Measurements from ENCODE around the gene ANKRD28.

The ANKRD28 gene

GRCh38 chr3:15791525-15791924, 6.3 kb downstream of the ANKRD28 start:
- no peak overlapping the region for H3K27ac ChIP-seq
- H3K4me3 ChIP-seq = no peak overlapping the region

GRCh38 chr3:15787941-15788340, 9.8 kb downstream of the ANKRD28 start:
- Histone ChIP-seq H3K9ac (ENCODE audit: insufficient read length) (no peak overlapping the region), H3K36me3 (ENCODE audit: insufficient read depth, low read length) (no peaks in the 10 kb centered on the region)
- TF ChIP-seq FOXP2 (optimal IDR thresholded peaks at IDR 0.05; ENCODE audit: control extremely low read depth, extremely low read length, insufficient read depth) (no peak), POLR2AphosphoS5 (IDR thresholded peaks at IDR 0.05; ENCODE audit: borderline replicate concordance, low read depth, low read length) (no peak), EZH2 (IDR thresholded peaks at IDR 0.05) (no peak)

More at GRCh38 chr3:15791525-15791924, 6.3 kb downstream of the ANKRD28 start:
- H3K9ac ChIP-seq (ENCODE audit: insufficient read length) = no peak overlapping the region
- H3K9me3 ChIP-seq (ENCODE audit: low read depth, low read length) = no peaks in the 10 kb centered on the region
- TF ChIP-seq EZH2 (IDR thresholded peaks at IDR 0.05) (no peak), POLR2AphosphoS5 (IDR thresholded peaks at IDR 0.05; ENCODE audit: borderline replicate concordance, low read depth, low read length) (no peak), FOXP2 (optimal IDR thresholded peaks at IDR 0.05; ENCODE audit: control extremely low read depth, extremely low read length, insufficient read depth) (no peak)
- DNase-seq (ENCODE audit: low read depth, low spot score) = no peak
- H3K36me3 ChIP-seq (ENCODE audit: insufficient read depth, low read length) = no peaks in the 10 kb centered on the region

GRCh38 chr3:15787526-15787925, 10.3 kb downstream of the ANKRD28 start:
- no peak for TF ChIP-seq FOXP2 (optimal IDR thresholded peaks at IDR 0.05; ENCODE audit: control extremely low read depth, extremely low read length, insufficient read depth)
- TF ChIP-seq EZH2 (IDR thresholded peaks at IDR 0.05) = no peak
- TF ChIP-seq POLR2AphosphoS5 (IDR thresholded peaks at IDR 0.05; ENCODE audit: borderline replicate concordance, low read depth, low read length) = no peak
- no peak overlapping the region for H3K4me3 ChIP-seq
- H3K9me3 ChIP-seq (ENCODE audit: low read depth, low read length) = no peaks in the 10 kb centered on the region
- no peaks in the 10 kb centered on the region for H3K36me3 ChIP-seq (ENCODE audit: insufficient read depth, low read length)
- no peak for DNase-seq (ENCODE audit: low read depth, low spot score)
- H3K27ac ChIP-seq = no peak overlapping the region
- H3K9ac ChIP-seq (ENCODE audit: insufficient read length) = no peak overlapping the region

More at GRCh38 chr3:15787941-15788340, 9.8 kb downstream of the ANKRD28 start:
- Histone ChIP-seq H3K9me3 (ENCODE audit: low read depth, low read length) (no peaks in the 10 kb centered on the region), H3K27ac (no peak overlapping the region), H3K4me3 (no peak overlapping the region)
- DNase-seq (ENCODE audit: low read depth, low spot score) = no peak

- Histone ChIP-seq H3K27ac (no peak overlapping the region), H3K9me3 (ENCODE audit: low read depth, low read length) (no peaks in the 10 kb centered on the region), H3K4me3 (no peak overlapping the region), H3K9ac (ENCODE audit: insufficient read length) (no peak overlapping the region), H3K36me3 (ENCODE audit: insufficient read depth, low read length) (no peaks in the 10 kb centered on the region)
- DNase-seq (ENCODE audit: low read depth, low spot score) = no peak
- TF ChIP-seq EZH2 (IDR thresholded peaks at IDR 0.05) = no peak
- no peak for TF ChIP-seq FOXP2 (optimal IDR thresholded peaks at IDR 0.05; ENCODE audit: control extremely low read depth, extremely low read length, insufficient read depth)
- no peak for TF ChIP-seq POLR2AphosphoS5 (IDR thresholded peaks at IDR 0.05; ENCODE audit: borderline replicate concordance, low read depth, low read length)
Measured at GRCh38 chr3:15783361-15783969, 14.3 kb downstream of the ANKRD28 start.

GRCh38 chr3:15782429-15782828, 15.3 kb downstream of the ANKRD28 start:
- no peaks in the 10 kb centered on the region for H3K36me3 ChIP-seq (ENCODE audit: insufficient read depth, low read length)
- no peak overlapping the region for H3K9ac ChIP-seq (ENCODE audit: insufficient read length)
- DNase-seq (ENCODE audit: low read depth, low spot score) = no peak

GRCh38 chr3:15781637-15782402, 16.0 kb downstream of the ANKRD28 start:
- Histone ChIP-seq H3K9ac (ENCODE audit: insufficient read length) (no peak overlapping the region), H3K27ac (no peak overlapping the region), H3K4me3 (no peak overlapping the region), H3K9me3 (ENCODE audit: low read depth, low read length) (no peaks in the 10 kb centered on the region), H3K36me3 (ENCODE audit: insufficient read depth, low read length) (no peaks in the 10 kb centered on the region)
- DNase-seq (ENCODE audit: low read depth, low spot score) = no peak
- no peak for TF ChIP-seq EZH2 (IDR thresholded peaks at IDR 0.05)
- no peak for TF ChIP-seq FOXP2 (optimal IDR thresholded peaks at IDR 0.05; ENCODE audit: control extremely low read depth, extremely low read length, insufficient read depth)
- no peak for TF ChIP-seq POLR2AphosphoS5 (IDR thresholded peaks at IDR 0.05; ENCODE audit: borderline replicate concordance, low read depth, low read length)

More at GRCh38 chr3:15782429-15782828, 15.3 kb downstream of the ANKRD28 start:
- no peak for TF ChIP-seq EZH2 (IDR thresholded peaks at IDR 0.05)
- no peak for TF ChIP-seq POLR2AphosphoS5 (IDR thresholded peaks at IDR 0.05; ENCODE audit: borderline replicate concordance, low read depth, low read length)
- TF ChIP-seq FOXP2 (optimal IDR thresholded peaks at IDR 0.05; ENCODE audit: control extremely low read depth, extremely low read length, insufficient read depth) = no peak
- H3K4me3 ChIP-seq = no peak overlapping the region
- H3K27ac ChIP-seq = no peak overlapping the region
- no peaks in the 10 kb centered on the region for H3K9me3 ChIP-seq (ENCODE audit: low read depth, low read length)

- DNase-seq (ENCODE audit: low read depth, low spot score) = no peak
- Histone ChIP-seq H3K9ac (ENCODE audit: insufficient read length) (no peak overlapping the region), H3K4me3 (no peak overlapping the region), H3K36me3 (ENCODE audit: insufficient read depth, low read length) (no peaks in the 10 kb centered on the region), H3K27ac (no peak overlapping the region), H3K9me3 (ENCODE audit: low read depth, low read length) (no peaks in the 10 kb centered on the region)
- TF ChIP-seq POLR2AphosphoS5 (IDR thresholded peaks at IDR 0.05; ENCODE audit: borderline replicate concordance, low read depth, low read length) (no peak), FOXP2 (optimal IDR thresholded peaks at IDR 0.05; ENCODE audit: control extremely low read depth, extremely low read length, insufficient read depth) (no peak), EZH2 (IDR thresholded peaks at IDR 0.05) (no peak)
Measured at GRCh38 chr3:15781131-15781530, 16.6 kb downstream of the ANKRD28 start.

- no peak for DNase-seq (ENCODE audit: low read depth, low spot score)
- no peak overlapping the region for H3K27ac ChIP-seq
- no peaks in the 10 kb centered on the region for H3K36me3 ChIP-seq (ENCODE audit: insufficient read depth, low read length)
- no peak overlapping the region for H3K4me3 ChIP-seq
- no peaks in the 10 kb centered on the region for H3K9me3 ChIP-seq (ENCODE audit: low read depth, low read length)
- no peak for TF ChIP-seq EZH2 (IDR thresholded peaks at IDR 0.05)
- no peak for TF ChIP-seq FOXP2 (optimal IDR thresholded peaks at IDR 0.05; ENCODE audit: control extremely low read depth, extremely low read length, insufficient read depth)
- no peak for TF ChIP-seq POLR2AphosphoS5 (IDR thresholded peaks at IDR 0.05; ENCODE audit: borderline replicate concordance, low read depth, low read length)
- H3K9ac ChIP-seq (ENCODE audit: insufficient read length) = no peak overlapping the region
Measured at GRCh38 chr3:15779111-15779510, 18.7 kb downstream of the ANKRD28 start.

Data from SK-N-MC (cell line).